Measurements from ENCODE around the gene ZC3H12D. TPM values are rescaled to one million over a fixed set of nuclear protein-coding genes. Genes with fewer than 3 reads are reported as not detected.

Gene ZC3H12D
- total RNA-seq, 1 donor from 2014 or later: 2.1 TPM

DNA sequence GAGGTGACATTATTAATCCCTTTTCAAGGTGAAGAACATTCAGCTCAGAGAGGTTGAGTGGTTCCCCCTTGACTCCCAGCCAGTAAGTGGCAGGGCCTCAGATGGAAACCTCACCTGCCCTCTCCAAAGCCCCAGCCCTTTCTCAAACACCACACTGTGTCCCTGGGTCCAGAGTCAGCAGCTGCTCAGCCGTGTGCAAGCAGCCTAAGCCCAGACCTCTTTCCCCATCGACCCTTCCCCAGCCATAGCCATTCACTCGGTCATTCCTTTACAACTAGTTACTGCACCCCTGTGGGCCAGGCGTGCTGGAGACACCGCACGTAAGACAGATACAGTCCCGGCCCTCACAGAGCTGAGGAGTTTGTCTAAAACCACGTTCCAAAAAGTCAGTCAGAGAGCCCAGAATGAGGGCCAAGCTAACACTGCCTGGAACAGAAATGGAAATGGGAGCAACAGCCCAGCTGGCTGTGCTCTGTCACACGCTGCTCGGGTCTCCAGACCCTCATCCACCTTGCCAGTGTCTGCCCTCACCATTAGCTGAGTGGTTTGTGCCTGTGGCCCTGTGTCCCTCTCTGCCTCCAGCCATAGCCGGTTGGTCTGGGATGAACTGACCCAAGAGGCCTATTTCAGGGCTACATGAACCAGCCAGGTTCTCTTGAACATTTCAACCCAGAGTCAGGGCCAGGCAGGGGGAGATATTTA lies 29.6 kb downstream of the ZC3H12D start:
- H3K36me3 ChIP-seq: no peaks in the 10 kb centered on the region
- intact Hi-C loops (cut with DNase I): no loop called here
- no peak overlapping the region for H3K4me3 ChIP-seq
- H3K27me3 ChIP-seq: no peaks in the 10 kb centered on the region
- ATAC-seq (peak; percentile 5), DNase-seq (no peak)
- peak overlapping the region; percentile 79 for H3K27ac ChIP-seq
- peaks cover 39% of the 10 kb centered on the region for H3K4me1 ChIP-seq
- TF ChIP-seq CTCF (IDR thresholded peaks at IDR 0.05): no peak
- H3K9me3 ChIP-seq: no peaks in the 10 kb centered on the region

DNA sequence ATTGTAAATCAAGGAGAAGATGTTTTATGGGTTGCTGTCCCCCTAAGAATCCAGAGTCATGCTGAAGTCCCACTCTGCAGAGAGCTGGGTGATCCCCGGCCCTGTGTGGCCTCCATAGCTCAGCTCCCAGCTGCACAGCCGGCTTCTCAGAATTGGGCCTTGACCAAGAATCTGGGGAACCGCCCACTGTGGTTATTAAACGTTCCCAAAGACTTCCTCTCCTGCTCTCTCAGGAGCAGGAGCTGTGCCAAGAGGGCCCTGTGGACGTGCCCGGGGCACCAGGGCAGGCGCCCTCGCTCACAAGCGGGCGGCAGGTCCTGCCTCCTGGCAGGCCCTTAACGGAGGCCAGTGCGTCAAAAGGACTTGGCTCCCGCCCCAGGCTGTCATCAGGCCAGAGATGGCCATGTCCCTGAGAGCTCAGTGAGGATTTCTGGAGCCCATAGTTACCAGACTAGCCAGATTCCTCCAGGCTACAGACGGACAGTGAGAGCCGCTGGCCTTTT lies 30.4 kb downstream of the ZC3H12D start:
- ATAC-seq (peak; percentile 91), DNase-seq (peak; percentile 97)
- no peaks in the 10 kb centered on the region for H3K36me3 ChIP-seq
- peaks cover 1% of the 10 kb centered on the region for H3K27me3 ChIP-seq
- peaks cover 39% of the 10 kb centered on the region for H3K4me1 ChIP-seq
- no peaks in the 10 kb centered on the region for H3K9me3 ChIP-seq
- no peak overlapping the region for H3K4me3 ChIP-seq
- TF ChIP-seq CTCF (IDR thresholded peaks at IDR 0.05): no peak
- H3K27ac ChIP-seq: peak overlapping the region; percentile 79
- intact Hi-C loops (cut with DNase I): no loop called here

DNA sequence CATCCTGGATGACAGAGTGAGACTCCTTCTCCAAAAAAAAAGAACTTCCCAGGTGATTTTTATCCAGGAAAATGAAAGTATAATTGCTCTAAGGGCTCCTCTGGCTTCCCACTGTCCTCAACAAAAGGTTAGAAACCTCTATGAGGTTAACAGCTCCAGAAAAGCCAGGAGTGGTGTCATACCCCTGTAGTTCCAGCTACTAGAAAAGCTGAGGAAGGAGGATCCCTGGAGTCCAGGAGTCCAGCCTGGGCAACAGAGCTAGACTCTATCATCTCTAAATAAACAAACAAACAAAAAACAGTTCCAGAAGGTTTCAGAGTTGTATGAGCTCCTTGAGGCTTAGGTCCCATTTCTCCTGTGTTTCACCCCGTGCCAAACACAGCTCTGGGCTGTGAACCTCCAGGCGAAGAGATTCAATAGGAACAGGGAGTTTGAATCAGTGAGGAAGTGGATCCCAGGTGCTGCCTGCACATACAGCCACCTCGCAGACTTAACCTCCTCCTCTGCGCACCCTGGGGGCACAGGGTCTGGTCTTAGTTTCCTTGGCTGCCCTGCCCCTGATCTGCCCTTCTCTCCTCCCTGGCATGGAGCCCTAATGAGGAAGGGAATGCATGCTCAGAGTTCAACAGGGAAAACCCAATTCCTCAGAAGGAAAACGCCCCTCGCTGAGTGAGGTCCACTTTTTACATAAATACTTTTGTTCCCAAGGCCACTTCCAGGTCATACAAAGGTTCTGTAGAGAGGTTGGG lies 31.0 kb downstream of the ZC3H12D start:
- Histone ChIP-seq H3K9me3 (no peaks in the 10 kb centered on the region), H3K27ac (peak overlapping the region; percentile 79), H3K4me1 (peaks cover 39% of the 10 kb centered on the region), H3K4me3 (no peak overlapping the region), H3K36me3 (no peaks in the 10 kb centered on the region), H3K27me3 (peaks cover 8% of the 10 kb centered on the region)
- no peak for DNase-seq
- ATAC-seq: no peak
- intact Hi-C loops (cut with DNase I): no loop called here
- no peak for TF ChIP-seq CTCF (IDR thresholded peaks at IDR 0.05)

GRCh38 chr6:149452037-149452939 lies 32.5 kb downstream of the ZC3H12D start:
- TF ChIP-seq CTCF (IDR thresholded peaks at IDR 0.05): no peak
- Histone ChIP-seq H3K9me3 (no peaks in the 10 kb centered on the region), H3K36me3 (no peaks in the 10 kb centered on the region), H3K4me1 (peaks cover 39% of the 10 kb centered on the region), H3K27me3 (peaks cover 10% of the 10 kb centered on the region), H3K27ac (no peak overlapping the region), H3K4me3 (no peak overlapping the region)
- no peak for DNase-seq
- intact Hi-C loops (cut with DNase I): no loop called here
- no peak for ATAC-seq

DNA sequence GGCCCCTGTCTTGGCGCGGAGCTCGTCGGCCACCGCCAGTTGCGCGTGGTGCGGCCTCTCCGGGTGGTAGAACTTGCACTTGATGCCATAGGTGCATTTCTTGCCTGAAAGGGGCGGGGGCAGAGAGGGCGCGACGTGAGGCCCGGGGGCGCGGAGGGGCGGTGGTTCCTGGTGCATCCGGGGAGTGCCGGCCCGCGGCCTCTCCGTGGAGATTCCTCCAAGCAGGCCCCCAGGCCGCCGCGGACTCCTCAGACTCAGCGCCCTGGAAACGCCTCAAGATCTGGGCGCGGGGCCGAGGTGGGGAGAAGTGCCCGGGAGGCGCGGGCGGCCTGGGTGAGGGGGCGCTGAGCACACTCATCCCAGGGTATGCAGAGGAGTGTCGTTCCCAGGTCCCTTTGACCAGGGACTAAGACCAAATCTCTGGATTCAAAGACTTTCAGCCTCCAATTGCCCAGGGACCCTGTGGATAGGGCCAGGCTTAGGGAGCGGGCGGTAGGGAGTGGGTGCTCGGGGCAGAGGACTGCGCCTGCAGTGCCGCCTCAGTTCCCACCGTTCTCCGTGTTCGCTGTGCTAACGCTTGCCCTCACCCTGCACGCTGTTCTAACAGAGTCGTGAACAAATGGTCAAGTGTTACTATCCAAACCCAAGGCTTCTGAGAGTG lies 33.3 kb downstream of the ZC3H12D start:
- peak; percentile 85 for DNase-seq

More for the DNA sequence above, 33.3 kb downstream of the ZC3H12D start:
- H3K36me3 ChIP-seq: no peaks in the 10 kb centered on the region
- intact Hi-C loops (cut with DNase I): no loop called here
- peaks cover 39% of the 10 kb centered on the region for H3K4me1 ChIP-seq
- H3K4me3 ChIP-seq: peak overlapping the region; percentile 56
- TF ChIP-seq CTCF (IDR thresholded peaks at IDR 0.05): no peak
- peak overlapping the region; percentile 47 for H3K27ac ChIP-seq
- H3K9me3 ChIP-seq: no peaks in the 10 kb centered on the region
- peaks cover 10% of the 10 kb centered on the region for H3K27me3 ChIP-seq
- peak; percentile 42 for ATAC-seq
